GM19351 (cell line): ENCODE measurements around the gene KHDC4.
A peak's percentile ranks its signal among the peaks of the same experiment; 100 is the strongest.
"Not testable (repeated sequence)": the region's sequence is repeated elsewhere in the genome, so short reads cannot be mapped to it uniquely, and the experiment has no call there.

Experiments
- ATAC-seq: cut with Tn5 transposase; IDR thresholded peaks from one replicate; pipeline ENCODE4 v1.9.1; 2021; ENCODE audit warnings: mild to moderate bottlenecking, moderate library complexity; ENCODE audit not compliant: unreplicated experiment

Gene KHDC4

GRCh38 chr1:155941845-155942531, 7.8 kb upstream of the KHDC4 start:
- ATAC-seq, result no peak

- no peak for ATAC-seq
These were observed 7.0 kb upstream of the KHDC4 start, which contains the start of gene RXFP4 for GRCh38 chr1:155940993-155941844. Gene RXFP4 (plus strand): TSS chr1:155941638. CDS start chr1:155941710, 72 bp downstream.

- ATAC-seq, result no peak
These were observed 6.3 kb upstream of the KHDC4 start for GRCh38 chr1:155940482-155940992.

GRCh38 chr1:155938220-155938627, 4.0 kb upstream of the KHDC4 start:
- no peak for ATAC-seq

GRCh38 chr1:155934936-155935590, 850 bp upstream of the KHDC4 start:
- ATAC-seq, result no peak

GRCh38 chr1:155933591-155934096, 569 bp downstream of the KHDC4 start:
- no peak for ATAC-seq

- ATAC-seq, result no peak
These were observed 1.7 kb downstream of the KHDC4 start for GRCh38 chr1:155932487-155932886.

GRCh38 chr1:155932081-155932480, 2.1 kb downstream of the KHDC4 start:
- no peak for ATAC-seq

- ATAC-seq, result no peak
These were observed 2.7 kb downstream of the KHDC4 start for GRCh38 chr1:155931332-155932038.

GRCh38 chr1:155930725-155931124, 3.5 kb downstream of the KHDC4 start:
- not testable (repeated sequence) for ATAC-seq

GRCh38 chr1:155929057-155929456, 5.2 kb downstream of the KHDC4 start:
- no peak for ATAC-seq

- no peak for ATAC-seq
These were observed 8.7 kb downstream of the KHDC4 start for GRCh38 chr1:155925506-155925905.

- ATAC-seq, result no peak
These were observed 13.5 kb downstream of the KHDC4 start for GRCh38 chr1:155920717-155921116.

- ATAC-seq, result no peak
These were observed 14.4 kb downstream of the KHDC4 start for GRCh38 chr1:155919801-155920200.

- ATAC-seq, result no peak
These were observed 15.6 kb downstream of the KHDC4 start for GRCh38 chr1:155918660-155919059.

GRCh38 chr1:155913969-155914757, 20.1 kb downstream of the KHDC4 start:
- no peak for ATAC-seq

- no peak for ATAC-seq
These were observed 22.1 kb downstream of the KHDC4 start for GRCh38 chr1:155912056-155912536.

GRCh38 chr1:155911156-155912055, 22.8 kb downstream of the KHDC4 start, which contains the start of gene RIT1:
Gene RIT1 (minus strand): TSS chr1:155911349. CDS start chr1:155910761, 588 bp downstream.
- ATAC-seq, result peak; percentile 76
